ENCODE measurements around the gene CNOT4. TPM values are rescaled to one million over a fixed set of nuclear protein-coding genes. Genes with fewer than 3 reads are reported as not detected.

Gene CNOT4
- total RNA-seq, 2 donors from 2014 or later: 11.9 to 12.2 TPM

DNA sequence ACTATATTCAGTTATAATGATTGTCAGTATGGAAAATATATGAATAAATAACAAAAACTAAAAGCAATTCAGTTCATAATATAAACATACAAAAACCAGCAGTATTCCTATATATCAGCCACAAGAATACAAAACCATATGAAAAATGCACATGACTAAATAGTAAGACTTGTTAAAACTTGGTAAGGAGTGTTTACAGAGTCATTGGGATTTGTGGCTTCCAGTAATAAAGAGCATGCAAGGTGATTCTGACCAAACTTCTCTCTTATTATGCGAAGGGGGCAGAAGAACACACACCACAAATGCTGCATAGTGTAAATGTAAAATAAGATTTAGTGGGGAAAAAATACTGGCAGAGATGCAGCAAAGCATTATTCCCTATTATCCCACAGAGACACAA lies 8.8 kb upstream of the CNOT4 start:
- Histone ChIP-seq H3K4me3 (no peak overlapping the region), H3K4me1 (no peaks in the 10 kb centered on the region), H3K9me3 (no peaks in the 10 kb centered on the region), H3K27ac (no peak overlapping the region), H3K27me3 (no peaks in the 10 kb centered on the region), H3K36me3 (replicated peaks in 1 of 2; ENCODE audit: insufficient read depth in 1 of 2, low read depth in 2 of 2) (no peaks in the 10 kb centered on the region)
- ATAC-seq: no peak
- intact Hi-C loops (cut with DNase I): no loop called here
- DNase-seq: no peak
- no peak for TF ChIP-seq POLR2A (IDR thresholded peaks at IDR 0.05)
- no peak for TF ChIP-seq CTCF (IDR thresholded peaks at IDR 0.05)
- WGBS, 2 donors: 85 to 88% methylated on average over 1 of the region's 1 CpG

DNA sequence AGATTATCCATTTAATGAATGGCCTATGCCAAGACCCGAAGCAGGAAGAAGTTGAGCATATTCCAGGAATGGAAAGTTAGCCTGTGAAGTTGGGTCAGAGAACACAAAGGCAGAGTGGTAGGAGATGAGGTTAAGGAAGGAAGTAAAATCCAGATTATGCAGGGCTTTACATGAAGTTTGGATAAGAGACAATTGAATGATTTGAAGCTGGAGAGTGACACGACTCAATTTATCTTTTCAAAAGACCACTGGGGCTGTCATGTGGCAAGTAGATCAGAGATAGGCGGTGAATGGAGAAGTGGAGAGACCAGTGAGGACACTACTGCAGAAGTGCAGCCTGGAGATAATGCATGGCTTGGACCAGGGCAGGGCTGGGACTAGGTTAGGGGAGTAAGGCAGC lies 7.2 kb upstream of the CNOT4 start:
- no peak overlapping the region for H3K4me3 ChIP-seq
- DNase-seq: no peak
- H3K36me3 ChIP-seq (replicated peaks in 1 of 2; ENCODE audit: insufficient read depth in 1 of 2, low read depth in 2 of 2): no peaks in the 10 kb centered on the region
- 76 to 77% methylated on average over 3 of the region's 3 CpGs for WGBS, 2 donors
- no peaks in the 10 kb centered on the region for H3K27me3 ChIP-seq
- no peak overlapping the region for H3K27ac ChIP-seq
- H3K4me1 ChIP-seq: no peaks in the 10 kb centered on the region
- ATAC-seq: no peak
- no peaks in the 10 kb centered on the region for H3K9me3 ChIP-seq
- TF ChIP-seq CTCF (IDR thresholded peaks at IDR 0.05) (no peak), POLR2A (IDR thresholded peaks at IDR 0.05) (no peak)
- intact Hi-C loops (cut with DNase I): no loop called here

GRCh38 chr7:135514856-135515255 lies 5.0 kb upstream of the CNOT4 start:
- H3K27ac ChIP-seq: no peak overlapping the region

DNA sequence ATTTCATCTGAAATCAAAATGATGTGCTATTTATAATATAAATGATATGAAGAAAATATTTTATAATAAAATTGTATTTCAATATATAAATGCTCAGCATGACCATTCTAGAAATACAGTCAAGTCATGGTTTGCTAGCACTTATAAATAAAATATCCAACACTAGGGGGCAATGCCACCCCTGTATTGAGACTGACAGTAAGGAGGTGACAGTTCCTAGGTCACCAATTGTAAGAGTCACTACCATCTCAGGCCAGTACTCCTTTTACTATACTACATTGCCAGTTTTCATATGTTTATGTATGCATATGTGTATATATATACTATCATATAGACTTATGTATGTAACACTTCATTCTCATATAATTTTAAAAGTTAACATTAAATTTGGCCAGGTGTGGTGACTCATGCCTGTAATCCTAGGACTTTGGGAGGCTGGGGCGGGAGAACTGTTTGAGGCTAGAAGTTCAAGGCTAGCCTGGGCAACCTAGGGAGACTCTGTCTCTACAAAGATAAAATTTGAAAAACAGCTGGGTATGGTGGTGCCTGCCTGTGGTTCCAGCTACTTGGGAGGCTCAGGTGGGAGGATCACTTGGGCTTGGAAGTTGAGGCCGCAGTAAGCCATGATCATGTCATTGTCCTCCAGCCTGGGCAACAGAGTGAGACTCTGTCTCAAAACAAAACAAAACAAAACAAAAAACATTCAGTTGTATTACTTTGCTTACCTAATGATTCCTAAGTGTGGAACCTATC lies 2.4 kb upstream of the CNOT4 start:
- H3K4me1 ChIP-seq: peaks cover 14% of the 10 kb centered on the region
- DNase-seq (peak in 1 of 4 donors; percentile 44), ATAC-seq (no peak)
- H3K27ac ChIP-seq: no peak overlapping the region
- H3K36me3 ChIP-seq (replicated peaks in 1 of 2; ENCODE audit: insufficient read depth in 1 of 2, low read depth in 2 of 2): no peaks in the 10 kb centered on the region
- TF ChIP-seq CTCF (IDR thresholded peaks at IDR 0.05) (peak in 6 of 7 experiments; percentile 40 to 64 (median 51)), POLR2A (IDR thresholded peaks at IDR 0.05) (no peak)
- intact Hi-C loops (cut with DNase I): no loop called here
- no peak overlapping the region for H3K4me3 ChIP-seq
- no peaks in the 10 kb centered on the region for H3K9me3 ChIP-seq
- no peaks in the 10 kb centered on the region for H3K27me3 ChIP-seq
- WGBS, 2 donors: 65 to 85% methylated on average over 2 of the region's 2 CpGs

More at GRCh38 chr7:135514856-135515255, 5.0 kb upstream of the CNOT4 start:
- no peak for DNase-seq
- no peaks in the 10 kb centered on the region for H3K9me3 ChIP-seq
- no peak for ATAC-seq
- H3K27me3 ChIP-seq: no peaks in the 10 kb centered on the region
- intact Hi-C loops (cut with DNase I): no loop called here
- no peaks in the 10 kb centered on the region for H3K4me1 ChIP-seq
- TF ChIP-seq POLR2A (IDR thresholded peaks at IDR 0.05) (no peak), CTCF (IDR thresholded peaks at IDR 0.05) (no peak)
- no peaks in the 10 kb centered on the region for H3K36me3 ChIP-seq (replicated peaks in 1 of 2; ENCODE audit: insufficient read depth in 1 of 2, low read depth in 2 of 2)
- 51 to 68% methylated on average over 3 of the region's 3 CpGs for WGBS, 2 donors
- no peak overlapping the region for H3K4me3 ChIP-seq

Measured in body of pancreas (tissue), 4 donors.